ENCODE results near the gene ZNF256.

ZNF256 gene

GRCh38 chr19:57947419-57948134, at the start of gene ZNF256:
Gene ZNF256, minus strand, starts transcription at chr19:57947706. Its CDS starts 232 bp downstream, at chr19:57947474.
- TF ChIP-seq POLR2A (IDR thresholded peaks at IDR 0.05; ENCODE audit: low read length) (peak; percentile 65), GATA1 (IDR thresholded peaks at IDR 0.05; ENCODE audit: low read depth, low read length) (no peak)
- peak; percentile 83 to 91 for DNase-seq

- no peak for TF ChIP-seq POLR2A (IDR thresholded peaks at IDR 0.05; ENCODE audit: low read length)
- no peak for DNase-seq
Observed at GRCh38 chr19:57992841-57993240, 45.3 kb upstream of the ZNF256 start.

GRCh38 chr19:57978586-57979289, 31.2 kb upstream of the ZNF256 start:
- TF ChIP-seq GATA1 (IDR thresholded peaks at IDR 0.05; ENCODE audit: low read depth, low read length) (no peak), POLR2A (IDR thresholded peaks at IDR 0.05; ENCODE audit: low read length) (no peak)
- DNase-seq = peak in 1 of 2 experiments; percentile 28

DNA sequence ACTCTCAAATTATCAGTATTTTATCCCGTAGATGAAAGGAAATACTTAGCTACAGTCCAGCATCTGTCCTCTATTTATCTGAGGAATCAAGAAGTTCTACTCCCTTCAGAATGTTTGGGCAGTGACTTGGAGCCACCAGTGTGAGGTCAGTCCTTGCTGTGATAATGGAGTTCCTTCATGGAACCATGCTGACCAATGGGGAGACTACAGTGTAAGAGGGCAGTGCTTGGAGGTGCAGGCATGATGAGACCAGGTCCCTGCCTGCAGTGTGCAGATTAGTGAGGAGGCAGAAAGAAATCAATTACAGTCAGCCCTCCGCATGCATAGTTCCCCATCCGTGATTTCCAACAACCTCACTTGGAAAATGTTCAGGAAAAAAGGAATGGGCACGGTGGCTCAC, 26.9 kb upstream of the ZNF256 start, which contains the start of gene C19orf18:
Gene C19orf18 (minus strand): TSS at position 101 of the 400 bp plus-strand sequence. CDS start 102 bp downstream, outside the sequence.
- TF ChIP-seq GATA1 (IDR thresholded peaks at IDR 0.05; ENCODE audit: low read depth, low read length) (no peak), POLR2A (IDR thresholded peaks at IDR 0.05; ENCODE audit: low read length) (no peak)

GRCh38 chr19:57964761-57965160, 17.3 kb upstream of the ZNF256 start:
- no peak for DNase-seq
- TF ChIP-seq POLR2A (IDR thresholded peaks at IDR 0.05; ENCODE audit: low read length) (no peak), GATA1 (IDR thresholded peaks at IDR 0.05; ENCODE audit: low read depth, low read length) (no peak)

More for the DNA sequence above, 26.9 kb upstream of the ZNF256 start, which contains the start of gene C19orf18:
- DNase-seq = no peak

DNA sequence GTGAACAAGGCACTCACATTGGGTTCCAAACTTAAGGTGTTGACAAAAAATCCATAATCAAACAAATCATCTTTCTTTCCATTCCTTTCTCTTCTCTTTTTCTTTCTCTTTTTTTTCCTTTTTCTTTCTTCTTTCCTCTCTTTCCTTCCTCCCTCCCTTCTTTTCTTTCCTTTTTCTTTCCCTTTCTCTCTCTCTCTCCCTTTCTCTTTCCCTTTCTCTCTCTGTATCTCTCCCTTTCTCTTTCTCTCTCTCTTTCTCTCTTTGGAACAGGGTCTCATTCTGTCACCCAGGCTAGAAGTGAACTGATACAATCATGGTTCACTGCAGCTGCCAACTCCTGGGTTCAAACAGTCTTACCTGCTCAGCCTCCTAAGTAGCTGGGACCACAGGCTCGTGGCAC, 14.3 kb upstream of the ZNF256 start:
- DNase-seq = no peak
- TF ChIP-seq POLR2A (IDR thresholded peaks at IDR 0.05; ENCODE audit: low read length) (no peak), GATA1 (IDR thresholded peaks at IDR 0.05; ENCODE audit: low read depth, low read length) (no peak)

DNA sequence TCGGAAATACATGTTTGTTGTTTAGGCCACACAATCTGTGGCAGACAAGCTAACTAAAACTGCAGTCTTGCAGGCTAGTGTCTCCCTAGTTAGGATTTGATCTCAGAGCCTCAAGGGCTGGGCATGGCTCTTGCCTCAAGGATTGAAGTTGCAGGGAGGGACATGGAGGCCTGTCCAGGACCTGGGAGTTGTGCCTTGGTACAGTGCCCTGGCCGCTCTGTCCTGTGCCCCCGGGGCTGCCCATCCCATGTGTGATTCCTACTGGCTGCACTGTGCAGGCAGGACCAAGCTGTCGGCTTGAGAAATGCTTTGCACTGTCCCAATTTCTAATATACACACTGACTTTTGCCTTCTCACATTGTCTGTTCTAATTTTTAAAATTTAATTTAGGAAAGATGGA, 7.5 kb upstream of the ZNF256 start:
- DNase-seq = no peak
- TF ChIP-seq GATA1 (IDR thresholded peaks at IDR 0.05; ENCODE audit: low read depth, low read length) = no peak
- TF ChIP-seq POLR2A (IDR thresholded peaks at IDR 0.05; ENCODE audit: low read length) = no peak

GRCh38 chr19:57949702-57950101, 2.2 kb upstream of the ZNF256 start:
- TF ChIP-seq POLR2A (IDR thresholded peaks at IDR 0.05; ENCODE audit: low read length) (no peak), GATA1 (IDR thresholded peaks at IDR 0.05; ENCODE audit: low read depth, low read length) (no peak)
- DNase-seq = no peak

DNA sequence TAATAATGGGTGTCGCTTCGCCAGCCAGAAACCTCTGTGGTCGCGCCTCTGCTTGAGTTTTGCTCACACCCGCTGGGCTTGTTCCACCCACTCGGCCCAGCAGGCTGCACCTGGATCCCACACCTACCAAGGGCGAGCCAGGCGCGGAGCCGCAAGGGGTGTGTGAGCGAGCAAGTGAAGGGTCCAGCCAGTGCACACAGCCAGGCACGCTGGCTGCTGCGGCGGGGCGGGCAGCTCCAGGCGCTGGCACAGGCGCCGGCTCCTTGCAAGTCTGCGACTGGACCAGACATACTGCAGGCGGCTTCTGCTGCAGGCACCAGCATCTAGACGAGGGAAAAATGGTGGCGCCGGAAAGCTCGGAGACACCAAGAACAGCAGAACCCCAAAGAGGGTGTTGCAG, 1.8 kb upstream of the ZNF256 start:
- no peak for DNase-seq
- TF ChIP-seq POLR2A (IDR thresholded peaks at IDR 0.05; ENCODE audit: low read length) = no peak
- no peak for TF ChIP-seq GATA1 (IDR thresholded peaks at IDR 0.05; ENCODE audit: low read depth, low read length)

DNA sequence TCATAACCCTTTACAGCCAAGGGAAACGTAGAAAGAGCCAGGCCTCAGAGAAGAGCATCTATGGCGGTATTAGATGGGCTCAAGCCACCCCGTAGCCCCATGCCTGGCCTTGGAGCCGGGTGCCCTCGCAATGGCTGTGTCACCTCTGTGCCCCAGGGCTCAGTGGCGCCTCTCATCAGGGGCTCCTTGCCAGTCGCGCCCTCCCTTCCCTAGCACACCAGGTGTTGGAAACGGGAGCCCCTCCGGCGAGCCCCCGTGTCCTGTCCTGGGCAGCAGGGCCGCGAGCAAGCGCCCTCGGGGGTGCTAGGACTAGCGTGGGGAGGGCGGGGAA, 453 bp downstream of the ZNF256 start:
- DNase-seq = peak in 1 of 2 experiments; percentile 29
- TF ChIP-seq GATA1 (IDR thresholded peaks at IDR 0.05; ENCODE audit: low read depth, low read length) = no peak

DNA sequence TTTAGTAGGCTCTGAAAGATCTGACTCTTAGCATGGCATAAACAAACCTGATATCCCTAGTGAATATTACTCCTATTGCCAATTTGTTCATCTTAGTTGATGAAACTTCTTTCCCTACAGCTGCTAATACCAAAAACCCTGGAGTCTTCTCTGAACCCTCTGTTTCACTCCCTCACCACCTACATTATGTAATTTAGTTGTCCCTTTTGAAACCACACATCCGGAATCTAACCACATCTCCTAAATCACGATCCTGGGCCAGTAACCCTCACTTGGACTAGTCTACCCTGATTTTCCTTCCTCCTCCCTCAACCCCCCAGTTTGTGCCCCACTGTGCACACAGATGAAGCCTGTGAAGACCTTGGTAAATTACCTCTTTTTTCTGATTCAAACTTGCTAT, 1.2 kb downstream of the ZNF256 start:
- no peak for TF ChIP-seq GATA1 (IDR thresholded peaks at IDR 0.05; ENCODE audit: low read depth, low read length)
- no peak for TF ChIP-seq POLR2A (IDR thresholded peaks at IDR 0.05; ENCODE audit: low read length)
- DNase-seq = no peak

GRCh38 chr19:57941593-57941992, 5.9 kb downstream of the ZNF256 start:
- no peak for DNase-seq
- TF ChIP-seq POLR2A (IDR thresholded peaks at IDR 0.05; ENCODE audit: low read length) = no peak
- TF ChIP-seq GATA1 (IDR thresholded peaks at IDR 0.05; ENCODE audit: low read depth, low read length) = no peak

DNA sequence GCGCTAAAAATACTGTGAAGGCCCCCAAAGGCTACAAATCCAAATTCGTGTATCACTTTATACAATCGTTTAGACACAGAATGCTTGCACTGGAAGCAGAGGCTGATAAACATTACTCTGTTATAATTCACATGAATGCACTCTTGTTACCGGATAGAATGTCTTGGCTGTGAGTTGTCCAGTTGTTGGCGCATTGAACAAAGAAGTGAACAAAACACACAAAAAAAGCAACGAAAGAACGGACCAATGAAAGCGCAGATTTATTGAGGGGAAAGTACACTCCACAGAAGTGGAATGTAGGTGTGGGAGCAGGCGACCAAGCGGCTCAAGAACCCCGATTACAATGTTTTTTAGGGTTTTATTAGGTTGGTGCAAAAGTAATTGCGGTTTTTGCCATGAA, 11.8 kb downstream of the ZNF256 start:
- no peak for DNase-seq
- TF ChIP-seq GATA1 (IDR thresholded peaks at IDR 0.05; ENCODE audit: low read depth, low read length) = no peak
- TF ChIP-seq POLR2A (IDR thresholded peaks at IDR 0.05; ENCODE audit: low read length) = no peak

DNA sequence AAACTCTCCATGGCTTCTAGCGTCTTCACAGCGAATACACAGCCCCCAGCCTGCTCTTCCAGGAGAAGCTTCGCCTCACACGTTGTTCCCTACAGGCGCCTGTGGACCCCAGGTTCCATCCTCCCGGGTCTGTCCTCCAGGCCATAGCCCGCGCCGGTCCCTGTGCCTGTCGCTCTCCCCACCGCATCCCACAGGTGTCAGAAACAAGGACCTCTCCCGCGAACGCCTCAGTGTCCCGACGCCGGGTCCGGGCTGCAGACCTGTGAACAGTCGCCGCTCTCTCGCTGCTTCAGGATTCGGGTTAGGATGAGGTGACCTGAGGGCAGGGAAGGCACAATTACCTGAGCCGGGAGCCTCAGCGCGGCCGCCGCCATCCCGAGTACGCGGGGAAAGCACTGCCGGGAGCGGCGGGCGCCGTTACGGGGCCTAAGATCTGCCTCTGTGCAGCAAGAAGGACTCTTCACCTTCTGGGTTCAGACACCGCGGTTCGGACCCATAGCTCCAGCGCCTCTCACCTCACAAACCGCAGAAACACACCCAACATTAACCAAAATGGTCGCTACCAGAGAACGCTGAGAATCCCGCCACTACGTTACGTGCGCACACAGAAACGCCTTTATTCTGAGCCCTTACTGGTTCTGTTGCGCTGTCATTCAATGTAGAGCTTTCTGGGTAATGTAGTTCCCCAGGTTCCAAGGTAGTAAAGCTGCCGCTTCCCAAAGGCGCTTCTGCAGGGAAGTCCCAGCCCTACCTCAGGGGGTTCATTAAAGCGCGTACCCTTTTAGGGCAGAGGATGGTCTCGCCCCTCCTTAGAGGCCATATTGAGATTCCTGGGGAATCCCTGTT, 12.5 kb downstream of the ZNF256 start, which contains the start of gene ZNF418:
Gene ZNF418 (minus strand): TSS at position 583 of the 846 bp plus-strand sequence. CDS start 1,580 bp downstream, outside the sequence.
- TF ChIP-seq GATA1 (IDR thresholded peaks at IDR 0.05; ENCODE audit: low read depth, low read length) (no peak), POLR2A (IDR thresholded peaks at IDR 0.05; ENCODE audit: low read length) (peak; percentile 37)
- DNase-seq = peak; percentile 68 to 76

All from erythroblast (primary cell).